Measurements from ENCODE around the gene XXYLT1.

GRCh38 chr3:195306369-195306768, 35.4 kb upstream of the XXYLT1 start:
- TF ChIP-seq, protein P1, sequence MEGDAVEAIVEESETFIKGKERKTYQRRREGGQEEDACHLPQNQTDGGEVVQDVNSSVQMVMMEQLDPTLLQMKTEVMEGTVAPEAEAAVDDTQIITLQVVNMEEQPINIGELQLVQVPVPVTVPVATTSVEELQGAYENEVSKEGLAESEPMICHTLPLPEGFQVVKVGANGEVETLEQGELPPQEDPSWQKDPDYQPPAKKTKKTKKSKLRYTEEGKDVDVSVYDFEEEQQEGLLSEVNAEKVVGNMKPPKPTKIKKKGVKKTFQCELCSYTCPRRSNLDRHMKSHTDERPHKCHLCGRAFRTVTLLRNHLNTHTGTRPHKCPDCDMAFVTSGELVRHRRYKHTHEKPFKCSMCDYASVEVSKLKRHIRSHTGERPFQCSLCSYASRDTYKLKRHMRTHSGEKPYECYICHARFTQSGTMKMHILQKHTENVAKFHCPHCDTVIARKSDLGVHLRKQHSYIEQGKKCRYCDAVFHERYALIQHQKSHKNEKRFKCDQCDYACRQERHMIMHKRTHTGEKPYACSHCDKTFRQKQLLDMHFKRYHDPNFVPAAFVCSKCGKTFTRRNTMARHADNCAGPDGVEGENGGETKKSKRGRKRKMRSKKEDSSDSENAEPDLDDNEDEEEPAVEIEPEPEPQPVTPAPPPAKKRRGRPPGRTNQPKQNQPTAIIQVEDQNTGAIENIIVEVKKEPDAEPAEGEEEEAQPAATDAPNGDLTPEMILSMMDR (IDR thresholded peaks at IDR 0.05), result no peak
- TF ChIP-seq EP300 (IDR thresholded peaks at IDR 0.05) (no peak), POLR2AphosphoS2 (conservative IDR thresholded peaks at IDR 0.05; ENCODE audit: low read length) (no peak), HDAC2 (IDR thresholded peaks at IDR 0.05) (no peak)

All from A549 (cell line).